Body of pancreas (tissue), 4 donors: ENCODE measurements around the gene TOP3B. TPM values are rescaled to one million over a fixed set of nuclear protein-coding genes. Genes with fewer than 3 reads are reported as not detected.

Experiments
- ATAC-seq: fragments of 150-250 bp; one replicate; pipeline ENCODE4 v1.9.1; 2016
- DNase-seq, 4 donors: peaks; one replicate each; pipeline ENCODE4 v3.0.0-alpha.2; 2019
- H3K27ac ChIP-seq, 4 donors: fragments of 200-600 bp; sonication (generic); 1 replicate in 3 of 4; 2 replicates in 1 of 4; pipeline versions ENCODE4 v1.5.1 to v1.6.1; 2016 to 2019; ENCODE audit warnings: mild to moderate bottlenecking in 1 of 4, mixed read lengths in 1 of 4, moderate library complexity in 1 of 4
- H3K27me3 ChIP-seq, 2 donors: fragments of 200-600 bp; sonication (generic); one replicate each; pipeline ENCODE4 v1.6.0; 2016; ENCODE audit warnings: mild to moderate bottlenecking in 1 of 2
- H3K36me3 ChIP-seq, 2 donors: fragments of 200-600 bp; sonication (generic); replicated peaks in 1 of 2; 2 replicates each; pipeline ENCODE4 v1.5.1; 2016; ENCODE audit warnings: low read depth in 2 of 2; ENCODE audit not compliant: insufficient read depth in 1 of 2
- H3K4me1 ChIP-seq: fragments of 200-600 bp; sonication (generic); one replicate; pipeline ENCODE4 v1.6.0; 2016
- H3K4me3 ChIP-seq, 2 donors: fragments of 200-600 bp; sonication (generic); 1 replicate in 1 of 2; 2 replicates in 1 of 2; pipeline ENCODE4 v1.5.1; 2016 to 2019
- H3K9me3 ChIP-seq, 3 donors: fragments of 200-600 bp; sonication (generic); 1 replicate in 2 of 3; 2 replicates in 1 of 3; pipeline ENCODE4 v1.5.1; 2016
- CTCF ChIP-seq, 7 experiments: fragments of 450-650 bp in 4 of 7; fragments of 200-600 bp in 3 of 7; sonication (generic) in 3 of 7; IDR thresholded peaks; one replicate each; pipeline ENCODE4 v1.5.1; 2016 to 2019; ENCODE audit warnings: antibody characterized with exemption in 7 of 7
- POLR2A ChIP-seq, 3 donors: fragments of 450-650 bp; IDR thresholded peaks; one replicate each; pipeline ENCODE4 v1.6.1; 2016; ENCODE audit warnings: antibody characterized with exemption in 3 of 3, mild to moderate bottlenecking in 2 of 3
- WGBS, 2 donors: methylation state at CpG; one replicate each; pipeline ENCODE4 v1.1.5; 2017; 5-methylcytosine and 5-hydroxymethylcytosine counted together
- intact Hi-C: fragments of 100-400 bp; cut with DNase I; formaldehyde crosslinking; loops from one replicate; pipeline ENCODE4 v1.15.1; 2023
- total RNA-seq, 2 donors: library from RNA; depleted of rRNA; stranded (reverse); fragments of >200 nt; gene quantifications; one replicate each; pipeline ENCODE4 v1.1.0, GENCODE V29; 2016

Gene TOP3B
- total RNA-seq, 2 donors from 2014 or later, result 19.2 to 48.8 TPM

GRCh38 chr22:21978564-21979386 is 3.8 kb downstream of the TOP3B start:
- ATAC-seq, result no peak
- Histone ChIP-seq H3K27ac (no peak overlapping the region), H3K27me3 (no peaks in the 10 kb centered on the region), H3K36me3 (peaks cover 0 to 3% of the 10 kb centered on the region in 2 donors), H3K9me3 (no peaks in the 10 kb centered on the region), H3K4me1 (peaks cover 13% of the 10 kb centered on the region), H3K4me3 (no peak overlapping the region)
- intact Hi-C loops, result no loop called here
- DNase-seq, result no peak
- TF ChIP-seq CTCF (IDR thresholded peaks at IDR 0.05), result no peak
- no peak for TF ChIP-seq POLR2A (IDR thresholded peaks at IDR 0.05)
- 74 to 80% methylated on average over 11 of the region's 11 CpGs for WGBS, 2 donors

- TF ChIP-seq POLR2A (IDR thresholded peaks at IDR 0.05), result no peak
- TF ChIP-seq CTCF (IDR thresholded peaks at IDR 0.05), result no peak
- intact Hi-C loops, result no loop called here
- no peak for DNase-seq
- peaks cover 0 to 3% of the 10 kb centered on the region in 2 donors for H3K36me3 ChIP-seq
- peaks cover 13% of the 10 kb centered on the region for H3K4me1 ChIP-seq
- ATAC-seq, result no peak
- H3K4me3 ChIP-seq, result no peak overlapping the region
- H3K27ac ChIP-seq, result no peak overlapping the region
- H3K9me3 ChIP-seq, result no peaks in the 10 kb centered on the region
- WGBS, 2 donors, result 93 to 100% methylated on average over 1 of the region's 1 CpG
- no peaks in the 10 kb centered on the region for H3K27me3 ChIP-seq
Observed at GRCh38 chr22:21977814-21978213, 4.8 kb downstream of the TOP3B start.

GRCh38 chr22:21975854-21976345 is 6.7 kb downstream of the TOP3B start:
- Histone ChIP-seq H3K36me3 (peaks cover 0 to 3% of the 10 kb centered on the region in 2 donors), H3K27me3 (no peaks in the 10 kb centered on the region), H3K27ac (no peak overlapping the region), H3K9me3 (no peaks in the 10 kb centered on the region), H3K4me1 (no peaks in the 10 kb centered on the region), H3K4me3 (no peak overlapping the region)
- no peak for DNase-seq
- intact Hi-C loops, result no loop called here
- no peak for TF ChIP-seq CTCF (IDR thresholded peaks at IDR 0.05)
- no peak for TF ChIP-seq POLR2A (IDR thresholded peaks at IDR 0.05)
- 83 to 95% methylated on average over 4 to 5 of the region's 5 CpGs for WGBS, 2 donors
- ATAC-seq, result no peak

GRCh38 chr22:21975273-21975672 is 7.3 kb downstream of the TOP3B start:
- Histone ChIP-seq H3K9me3 (no peaks in the 10 kb centered on the region), H3K36me3 (peaks cover 0 to 3% of the 10 kb centered on the region in 2 donors), H3K4me1 (no peaks in the 10 kb centered on the region), H3K4me3 (no peak overlapping the region), H3K27me3 (no peaks in the 10 kb centered on the region), H3K27ac (no peak overlapping the region)
- no peak for ATAC-seq
- DNase-seq, result no peak
- 79 to 89% methylated on average over 5 of the region's 5 CpGs for WGBS, 2 donors
- intact Hi-C loops, result no loop called here
- TF ChIP-seq POLR2A (IDR thresholded peaks at IDR 0.05), result no peak
- no peak for TF ChIP-seq CTCF (IDR thresholded peaks at IDR 0.05)
